Cardiac septum (tissue), 1 donor: Measurements from ENCODE around the gene PFDN5. TPM values are rescaled to one million over a fixed set of nuclear protein-coding genes. Genes with fewer than 3 reads are reported as not detected.

Experiments
- DNase-seq: peaks from one replicate; pipeline ENCODE4 v3.0.0-alpha.2; 2020; ENCODE audit warnings: low spot score
- intact Hi-C: fragments of 100-400 bp; cut with DNase I; formaldehyde crosslinking; loops from one replicate; pipeline ENCODE4 v1.14.0; 2022
- long read RNA-seq: library from polyadenylated mRNA; unstranded; transcript quantifications from one replicate; pipeline ENCODE4 v2.0.0, GENCODE V29; 2021
- total RNA-seq: library from RNA; stranded (reverse); fragmentation: NEBNext Ultra II Directional; extraction: Animal tissue kit (Norgen Biotek cat#: 25700); gene quantifications from one replicate; pipeline ENCODE4 v1.2.1, GENCODE V29; 2021
- donor health status: DM: no; HTN: no; CAD: no.

PFDN5 gene
- 322 TPM for total RNA-seq
- long read RNA-seq, transcript PFDN5-214 (6 exons, 847 nt) = major isoform, 134 of 166 reads
- long read RNA-seq, transcript PFDN5-211 (3 exons, 392 nt) = minor isoform, 6 of 166 reads
- long read RNA-seq, transcript PFDN5-203 (4 exons, 478 nt) = minor isoform, 10 of 166 reads
- long read RNA-seq, partial matches to known transcripts = 0 of 166 reads
- long read RNA-seq, other reads (novel, unspliced or antisense) = 13 of 166 reads

DNA sequence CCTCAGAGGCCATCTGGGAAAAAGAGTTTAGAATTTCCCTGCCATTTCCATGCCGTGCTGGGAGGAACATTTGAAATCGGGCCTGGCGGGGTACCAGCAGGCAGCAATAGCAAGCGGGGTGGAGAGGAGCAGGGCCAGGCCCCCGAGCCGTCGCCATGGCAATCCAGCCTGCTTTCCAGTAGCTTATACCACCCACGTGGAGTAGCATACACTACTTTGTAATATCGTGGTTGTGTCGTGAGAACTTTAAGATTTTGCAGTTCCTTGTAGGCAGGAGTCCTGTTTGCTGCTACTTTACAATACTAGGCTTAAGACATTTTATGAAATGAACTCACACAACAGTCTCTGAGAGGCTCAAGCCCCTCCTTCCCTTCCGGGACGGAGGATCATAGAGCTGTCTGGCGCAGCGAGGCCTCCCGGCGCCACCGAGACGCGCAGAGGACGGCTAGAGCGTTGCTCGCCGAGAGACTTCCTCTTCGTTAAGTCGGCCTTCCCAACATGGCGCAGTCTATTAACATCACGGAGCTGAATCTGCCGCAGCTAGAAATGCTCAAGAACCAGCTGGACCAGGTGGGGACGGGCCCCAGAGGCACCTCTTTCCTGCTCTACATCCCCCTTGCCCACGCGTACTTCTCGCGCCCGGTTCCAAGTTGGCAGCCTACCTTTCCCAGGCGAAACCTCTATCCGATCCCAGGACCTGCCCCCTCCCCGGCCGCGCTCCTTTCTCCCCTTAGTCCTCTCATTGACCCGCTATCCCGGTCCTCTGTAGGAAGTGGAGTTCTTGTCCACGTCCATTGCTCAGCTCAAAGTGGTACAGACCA lies at the start of gene PFDN5:
Gene PFDN5, plus strand, starts transcription at position 473 of the 821 bp plus-strand sequence. Its CDS starts 26 bp downstream, at position 499.
- intact Hi-C loops = loop anchor here (2.0 kb wide), 1 partner anchor 26 kb away; the partner anchor contains the start of gene AAAS
- DNase-seq = peak; percentile 96

DNA sequence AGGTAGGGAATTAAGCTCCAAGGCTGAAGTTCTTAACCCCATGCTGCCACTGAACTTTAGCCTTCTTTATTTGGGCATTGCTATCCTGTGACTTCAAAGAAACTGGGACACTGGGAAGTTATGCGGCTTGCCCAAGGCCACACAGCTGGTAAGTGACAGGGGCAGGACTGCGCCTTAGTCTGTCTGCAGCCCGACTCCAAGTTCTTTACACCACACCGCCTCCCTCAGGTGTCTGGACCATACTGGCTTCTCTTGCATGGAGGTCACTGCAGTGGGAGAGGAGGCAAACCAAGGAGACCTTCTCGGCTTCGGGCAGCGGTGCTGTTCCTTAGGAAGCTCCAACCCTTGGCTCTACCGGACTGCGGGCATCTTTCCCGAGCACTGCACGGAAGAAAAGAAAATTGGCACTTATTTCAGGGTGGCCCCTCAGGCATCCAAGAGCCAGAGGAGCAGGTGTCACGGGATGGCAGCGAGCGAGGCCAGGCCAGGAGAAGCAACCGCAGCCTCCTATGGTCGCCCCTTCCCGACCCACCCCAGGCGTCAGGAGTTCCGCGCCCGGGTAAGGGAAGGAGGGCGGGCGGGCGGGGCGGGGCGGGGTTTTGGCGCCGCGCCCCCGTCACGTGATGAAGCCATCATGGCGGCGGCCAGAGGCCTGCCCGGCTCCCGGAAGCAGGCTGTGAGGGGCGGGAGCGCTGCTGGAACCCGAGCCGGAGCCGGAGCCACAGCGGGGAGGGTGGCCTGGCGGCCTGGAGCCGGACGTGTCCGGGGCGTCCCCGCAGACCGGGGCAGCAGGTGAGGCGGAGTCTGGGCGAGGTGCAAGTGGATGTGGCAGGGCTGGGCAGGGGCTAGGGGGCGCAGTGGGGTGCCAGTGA lies 43.6 kb upstream of the PFDN5 start:
- DNase-seq = peak; percentile 91
- intact Hi-C loops = loop anchor here (2.0 to 5.0 kb wide), 2 partner anchors 31 to 36 kb away; no protein-coding TSS in a partner anchor

DNA sequence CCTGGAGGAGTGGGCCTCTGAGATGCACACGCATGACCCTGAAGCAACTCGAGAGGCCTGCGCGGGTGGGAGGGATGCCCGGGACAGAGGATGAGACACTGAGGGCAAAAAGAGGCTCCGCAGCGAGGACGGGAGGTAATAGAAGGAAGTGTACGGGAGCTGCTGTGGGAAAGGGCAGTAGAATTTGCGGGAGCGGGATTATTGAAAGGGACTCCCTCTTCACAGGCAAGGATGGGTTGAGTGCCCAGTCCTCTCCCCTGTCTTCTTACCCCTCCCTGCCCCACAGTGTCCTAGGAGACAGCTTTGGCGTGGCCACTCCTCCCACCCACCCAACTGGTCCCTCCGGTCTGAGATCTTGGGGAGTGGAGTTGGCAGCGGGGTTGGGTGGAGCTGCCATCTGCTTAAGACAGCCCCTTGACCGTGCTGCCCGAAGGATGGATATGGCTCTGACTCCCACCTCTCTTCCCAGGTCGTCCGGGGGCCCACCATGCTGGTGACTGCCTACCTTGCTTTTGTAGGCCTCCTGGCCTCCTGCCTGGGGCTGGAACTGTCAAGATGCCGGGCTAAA lies 42.9 kb upstream of the PFDN5 start:
- no peak for DNase-seq
- intact Hi-C loops = loop anchor here (5.0 kb wide), 1 partner anchor 35 kb away; no protein-coding TSS in a partner anchor

DNA sequence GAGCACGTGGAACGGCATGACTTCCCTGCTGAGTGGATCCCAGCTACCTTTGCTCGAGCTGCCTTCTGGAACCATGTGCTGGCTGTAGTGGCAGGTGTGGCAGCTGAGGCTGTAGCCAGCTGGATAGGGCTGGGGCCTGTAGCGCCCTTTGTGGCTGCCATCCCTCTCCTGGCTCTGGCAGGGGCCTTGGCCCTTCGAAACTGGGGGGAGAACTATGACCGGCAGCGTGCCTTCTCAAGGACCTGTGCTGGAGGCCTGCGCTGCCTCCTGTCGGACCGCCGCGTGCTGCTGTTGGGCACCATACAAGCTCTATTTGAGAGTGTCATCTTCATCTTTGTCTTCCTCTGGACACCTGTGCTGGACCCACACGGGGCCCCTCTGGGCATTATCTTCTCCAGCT lies 42.0 kb upstream of the PFDN5 start:
- no peak for DNase-seq
- intact Hi-C loops = loop anchor here (5.0 kb wide), 1 partner anchor 34 kb away; no protein-coding TSS in a partner anchor

DNA sequence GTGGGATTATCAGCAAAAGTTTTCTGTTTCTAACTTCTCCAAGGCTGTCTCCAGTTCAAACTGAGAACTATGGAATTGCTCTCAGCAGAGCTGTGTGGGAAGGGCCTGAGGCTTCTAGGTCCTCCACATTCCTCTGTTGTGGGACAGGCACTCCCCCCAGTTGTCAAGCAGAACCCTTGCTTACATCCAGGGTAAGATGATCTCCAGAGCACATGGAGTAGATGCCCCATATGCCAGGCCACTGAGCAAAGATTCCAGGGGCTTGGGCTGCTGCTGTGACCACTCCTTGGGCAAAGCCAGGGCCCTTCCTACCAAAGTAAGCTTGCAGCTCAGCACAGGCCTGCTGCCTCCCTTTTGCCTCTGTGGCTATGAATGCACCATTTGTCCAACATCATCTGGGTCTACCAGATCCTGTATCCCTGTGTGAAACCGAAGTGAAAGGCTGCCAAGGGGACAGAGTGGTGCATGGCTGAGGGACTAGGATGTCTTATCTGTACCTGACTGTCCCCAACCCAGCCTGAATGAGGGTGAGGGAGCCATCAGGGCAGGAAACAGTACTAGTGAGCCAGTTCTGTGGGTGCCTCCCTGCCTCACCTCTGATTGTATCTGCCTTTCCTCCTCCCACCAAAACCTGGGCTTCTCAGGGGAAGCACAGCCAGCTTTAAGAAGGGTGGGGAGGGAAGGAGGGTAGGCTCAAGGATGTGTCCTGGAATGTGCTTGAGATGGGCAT lies 40.4 kb upstream of the PFDN5 start:
- intact Hi-C loops = loop anchor here (5.0 kb wide), 1 partner anchor 32 kb away; no protein-coding TSS in a partner anchor
- no peak for DNase-seq

DNA sequence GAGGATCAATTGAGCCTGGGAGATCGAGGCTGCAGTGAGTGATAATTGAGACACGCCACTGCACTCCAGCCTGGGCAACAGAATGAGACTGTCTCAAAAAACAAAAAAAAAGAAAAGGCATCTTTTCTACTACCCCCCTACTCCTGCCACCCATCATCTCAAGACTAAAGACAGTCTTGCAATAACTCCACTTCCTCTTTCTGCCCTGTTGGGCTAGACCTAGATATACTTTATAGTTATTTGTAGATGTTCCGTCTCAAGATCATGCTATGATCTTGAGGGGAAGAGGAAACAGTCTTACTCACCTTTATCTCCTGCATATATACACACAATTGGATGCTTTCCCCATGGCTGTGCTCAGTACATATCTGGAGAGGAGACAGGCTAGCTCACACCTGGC lies 39.3 kb upstream of the PFDN5 start:
- intact Hi-C loops = no loop called here
- no peak for DNase-seq

DNA sequence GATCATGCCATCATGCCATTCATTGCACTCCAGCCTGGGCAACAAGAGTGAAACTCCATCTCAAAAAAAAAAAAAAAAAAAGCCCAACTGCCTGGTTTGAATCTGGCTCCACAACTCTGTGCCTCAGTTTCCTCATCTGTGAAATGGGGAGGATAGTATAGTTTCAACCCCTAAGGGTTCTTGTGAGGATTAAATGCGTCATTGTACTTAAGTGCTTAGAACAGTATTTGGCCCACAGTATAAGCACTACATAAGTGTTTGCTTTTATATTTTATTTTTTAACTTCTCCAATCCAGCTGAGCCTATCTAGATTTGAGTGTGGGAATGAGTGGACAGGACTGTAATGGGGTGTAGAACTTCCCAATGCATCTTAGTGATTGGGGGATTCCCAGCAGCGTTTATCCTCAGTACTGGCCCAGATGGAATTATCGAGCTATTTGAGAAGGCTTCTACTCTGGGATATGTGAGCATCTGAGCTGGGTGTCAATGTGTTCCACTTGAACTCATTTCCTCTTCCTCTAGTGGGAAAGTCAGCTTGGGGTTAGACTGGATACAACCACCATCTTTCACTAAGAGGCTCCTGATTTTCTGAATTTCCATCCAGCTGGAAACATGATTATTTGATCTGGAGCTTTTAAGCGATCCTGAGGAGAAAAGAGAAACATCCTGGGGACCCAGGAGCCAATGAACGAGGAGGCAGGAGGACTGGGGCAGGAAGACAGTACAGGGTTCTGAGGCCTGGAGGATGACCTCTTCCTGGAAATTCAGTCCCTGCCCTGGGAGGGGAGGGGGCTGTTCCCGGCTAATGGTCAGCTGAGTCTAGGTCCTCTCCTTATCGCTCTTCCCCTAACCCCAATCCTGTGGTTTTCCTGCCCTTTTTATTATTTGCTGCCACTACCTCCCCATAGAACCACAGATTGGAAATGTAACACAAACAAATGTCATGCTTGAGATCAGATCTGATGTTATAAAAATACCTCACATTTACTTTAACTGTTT lies 36.5 kb upstream of the PFDN5 start:
- DNase-seq = no peak
- intact Hi-C loops = no loop called here

DNA sequence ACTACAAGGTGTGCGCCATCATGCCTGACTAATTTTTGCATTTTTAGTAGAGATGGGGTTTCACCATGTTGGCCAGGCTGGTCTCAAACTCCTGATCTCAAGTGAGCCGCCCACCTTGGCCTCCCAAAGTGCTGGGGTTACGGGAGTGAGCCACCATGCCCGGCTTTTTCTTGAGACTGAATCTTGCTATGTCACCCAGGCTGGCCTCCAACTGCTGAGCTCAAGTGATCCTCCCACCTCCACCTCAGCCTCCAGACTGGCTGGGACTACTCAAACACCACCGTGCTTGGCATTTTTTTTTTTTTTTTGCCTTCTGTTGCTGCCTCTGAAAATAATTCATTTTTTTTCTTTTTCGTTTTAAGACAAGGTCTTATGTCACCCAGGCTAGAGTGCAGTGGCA lies 35.5 kb upstream of the PFDN5 start:
- intact Hi-C loops = no loop called here
- no peak for DNase-seq

DNA sequence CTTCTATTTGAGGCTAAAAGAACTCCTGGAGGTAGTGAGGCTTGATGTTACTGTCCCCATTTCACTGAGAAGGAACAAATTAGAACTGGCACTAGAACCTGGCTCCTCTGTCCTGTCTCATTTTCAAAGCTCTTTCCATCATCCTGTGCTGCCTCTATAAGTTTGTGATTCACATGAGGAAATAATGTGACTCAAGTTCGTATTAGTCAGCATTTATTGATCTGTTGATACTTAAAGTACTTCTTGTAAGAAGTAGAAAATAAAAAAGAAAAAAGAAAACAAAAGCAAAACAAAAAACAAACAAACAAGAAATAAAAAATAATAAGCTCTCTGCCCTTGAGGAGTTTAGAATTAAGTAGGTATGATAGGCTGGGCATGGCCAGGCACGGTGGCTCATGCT lies 29.6 kb upstream of the PFDN5 start:
- intact Hi-C loops = no loop called here
- no peak for DNase-seq

DNA sequence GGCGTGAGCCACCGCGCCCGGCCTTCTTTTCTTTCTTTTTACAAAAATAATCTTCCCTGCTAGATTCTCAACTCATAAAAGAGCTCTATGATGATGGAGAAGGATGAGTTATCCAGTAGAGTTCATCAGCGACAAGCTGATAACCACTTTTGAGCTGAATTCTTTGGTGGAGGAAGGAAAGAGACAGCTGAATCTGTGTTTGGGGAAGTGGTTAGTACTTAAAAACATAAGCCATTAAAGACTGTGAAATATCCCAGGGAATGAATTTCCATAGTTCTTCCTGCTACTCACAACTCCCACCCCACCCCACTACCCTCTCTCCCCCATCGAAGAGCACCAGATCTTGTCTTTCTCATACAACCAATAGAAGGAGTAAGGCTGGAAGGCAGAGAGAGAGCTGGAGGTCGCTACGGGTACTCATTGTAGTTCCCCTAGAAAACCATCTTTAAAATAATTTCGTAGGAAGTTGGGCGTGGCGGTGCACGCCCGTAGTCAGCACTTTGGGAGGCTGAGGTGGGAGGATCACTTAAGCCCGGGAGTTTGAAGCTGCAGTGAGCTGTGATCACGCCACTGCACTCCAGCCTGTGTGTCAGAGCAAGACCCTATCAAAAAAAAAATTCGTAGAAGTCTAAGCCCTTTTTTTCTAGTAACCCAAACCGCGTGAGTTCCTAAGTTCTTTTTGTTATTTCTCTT lies 27.9 kb upstream of the PFDN5 start:
- DNase-seq = no peak
- intact Hi-C loops = no loop called here

DNA sequence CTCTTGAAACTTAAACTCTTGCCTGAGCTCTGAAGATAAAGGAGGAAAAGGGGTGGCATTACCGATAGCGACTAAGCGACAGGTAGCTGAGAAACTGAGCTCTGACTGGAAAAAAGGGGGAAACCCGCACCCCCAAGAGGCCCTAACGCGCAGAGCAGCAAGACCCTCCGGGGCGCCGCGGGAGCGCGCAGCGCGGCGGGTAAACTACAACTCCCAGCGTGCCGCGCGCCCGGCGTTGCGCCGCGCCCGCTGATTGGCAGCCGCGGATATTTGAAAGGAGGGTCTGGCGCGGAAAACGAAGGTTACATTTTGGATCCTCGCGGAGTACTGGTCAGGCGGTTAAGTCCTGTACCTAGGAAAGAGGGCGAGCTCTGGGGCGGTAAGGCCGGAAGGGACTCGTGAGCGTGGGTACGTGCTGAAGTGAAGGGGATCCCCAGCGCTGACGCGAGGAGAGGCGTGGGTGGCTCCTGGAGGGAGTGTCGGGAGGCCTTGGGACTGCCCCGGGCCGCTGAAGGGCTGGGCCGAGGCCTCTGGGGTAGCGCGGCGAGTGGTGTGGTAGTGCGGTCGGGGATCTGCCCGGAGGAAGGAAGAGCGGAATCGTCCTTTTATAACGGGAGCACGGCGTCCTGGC lies 27.2 kb upstream of the PFDN5 start, which contains the start of gene ESPL1:
Gene ESPL1, plus strand, starts transcription at position 301 of the 631 bp plus-strand sequence. CDS start 468 bp downstream, outside the sequence.
- intact Hi-C loops = no loop called here
- peak; percentile 81 for DNase-seq

DNA sequence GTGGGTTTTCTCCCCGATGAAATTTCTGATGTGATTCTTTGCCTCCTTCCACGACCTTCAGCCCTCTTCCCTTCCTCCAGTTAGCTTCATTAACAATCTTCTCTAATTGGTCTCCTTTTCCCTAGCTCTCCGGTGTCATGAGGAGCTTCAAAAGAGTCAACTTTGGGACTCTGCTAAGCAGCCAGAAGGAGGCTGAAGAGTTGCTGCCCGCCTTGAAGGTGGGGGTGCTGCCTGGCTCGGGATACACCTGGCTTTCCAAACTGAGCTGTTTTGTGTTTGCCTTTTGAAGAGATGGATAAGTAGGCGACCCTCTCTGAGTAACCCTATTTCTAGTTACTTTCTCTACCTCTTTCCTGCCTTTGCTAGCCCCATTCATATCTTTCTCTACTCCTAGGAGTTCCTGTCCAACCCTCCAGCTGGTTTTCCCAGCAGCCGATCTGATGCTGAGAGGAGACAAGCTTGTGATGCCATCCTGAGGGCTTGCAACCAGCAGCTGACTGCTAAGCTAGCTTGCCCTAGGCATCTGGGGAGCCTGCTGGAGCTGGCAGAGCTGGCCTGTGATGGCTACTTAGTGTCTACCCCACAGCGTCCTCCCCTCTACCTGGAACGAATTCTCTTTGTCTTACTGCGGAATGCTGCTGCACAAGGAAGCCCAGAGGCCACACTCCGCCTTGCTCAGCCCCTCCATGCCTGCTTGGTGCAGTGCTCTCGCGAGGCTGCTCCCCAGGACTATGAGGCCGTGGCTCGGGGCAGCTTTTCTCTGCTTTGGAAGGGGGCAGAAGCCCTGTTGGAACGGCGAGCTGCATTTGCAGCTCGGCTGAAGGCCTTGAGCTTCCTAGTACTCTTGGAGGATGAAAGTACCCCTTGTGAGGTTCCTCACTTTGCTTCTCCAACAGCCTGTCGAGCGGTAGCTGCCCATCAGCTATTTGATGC lies 26.4 kb upstream of the PFDN5 start:
- no peak for DNase-seq
- intact Hi-C loops = no loop called here

DNA sequence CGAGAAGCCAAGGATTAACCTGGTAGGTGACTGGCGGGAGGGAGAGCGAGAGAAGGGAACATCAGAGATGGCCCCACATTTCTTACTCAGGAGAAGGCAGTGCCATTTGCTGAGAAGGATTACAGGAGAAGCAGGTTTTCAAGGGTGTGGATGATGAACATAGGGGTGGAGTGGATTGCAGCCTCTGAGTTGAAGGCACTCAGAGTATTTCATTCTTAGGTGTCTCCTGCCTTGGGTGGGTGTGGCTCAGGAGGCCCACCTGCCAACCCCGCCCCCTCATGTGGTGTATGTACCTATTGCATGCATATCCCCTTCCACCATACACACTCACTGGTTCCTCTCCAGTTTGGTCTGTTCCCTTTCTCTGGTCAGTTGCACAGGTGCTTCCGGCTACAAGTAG lies 20.9 kb upstream of the PFDN5 start:
- no peak for DNase-seq
- intact Hi-C loops = no loop called here

DNA sequence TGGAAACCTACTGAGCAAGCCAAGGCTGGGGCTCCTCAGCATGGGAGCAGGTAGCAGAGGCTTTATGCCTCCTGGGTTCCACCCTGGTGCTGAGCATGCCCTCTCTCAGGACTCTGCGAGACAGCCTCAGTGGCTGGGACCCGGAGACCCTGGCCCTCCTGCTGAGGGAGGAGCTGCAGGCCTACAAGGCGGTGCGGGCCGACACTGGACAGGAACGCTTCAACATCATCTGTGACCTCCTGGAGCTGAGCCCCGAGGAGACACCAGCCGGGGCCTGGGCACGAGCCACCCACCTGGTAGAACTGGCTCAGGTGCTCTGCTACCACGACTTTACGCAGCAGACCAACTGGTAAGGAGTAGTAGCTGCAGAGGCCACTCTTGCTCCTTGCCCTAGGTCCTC lies 18.8 kb upstream of the PFDN5 start:
- intact Hi-C loops = no loop called here

DNA sequence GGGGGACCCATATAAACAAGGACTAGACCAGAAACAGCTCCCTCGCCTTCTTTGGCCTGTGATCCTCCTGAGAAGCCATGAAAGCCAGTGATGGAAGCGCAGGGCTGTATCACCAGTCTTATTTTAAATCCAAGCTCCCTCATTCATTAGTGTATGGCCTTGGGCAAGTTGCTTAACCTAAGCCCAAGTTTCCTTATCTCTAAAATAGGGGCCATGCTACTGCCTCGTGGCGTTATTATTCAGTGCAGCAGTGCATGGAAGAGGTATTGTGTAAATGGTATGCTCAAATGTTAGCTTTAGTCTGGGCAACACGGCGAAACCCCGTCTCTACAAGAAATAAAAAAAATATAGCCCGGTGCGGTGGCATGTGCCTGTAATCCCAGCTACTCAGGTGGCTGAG lies 17.4 kb upstream of the PFDN5 start:
- intact Hi-C loops = no loop called here
- no peak for DNase-seq

More for the DNA sequence above, 18.8 kb upstream of the PFDN5 start:
- no peak for DNase-seq
